ENCODE measurements around the gene HEXIM1. TPM values are rescaled to one million over a fixed set of nuclear protein-coding genes. Genes with fewer than 3 reads are reported as not detected.
A peak's percentile ranks its signal among the peaks of the same experiment; 100 is the strongest.

The HEXIM1 gene, protein sequence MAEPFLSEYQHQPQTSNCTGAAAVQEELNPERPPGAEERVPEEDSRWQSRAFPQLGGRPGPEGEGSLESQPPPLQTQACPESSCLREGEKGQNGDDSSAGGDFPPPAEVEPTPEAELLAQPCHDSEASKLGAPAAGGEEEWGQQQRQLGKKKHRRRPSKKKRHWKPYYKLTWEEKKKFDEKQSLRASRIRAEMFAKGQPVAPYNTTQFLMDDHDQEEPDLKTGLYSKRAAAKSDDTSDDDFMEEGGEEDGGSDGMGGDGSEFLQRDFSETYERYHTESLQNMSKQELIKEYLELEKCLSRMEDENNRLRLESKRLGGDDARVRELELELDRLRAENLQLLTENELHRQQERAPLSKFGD
- 19.6 TPM for polyA plus RNA-seq (2013, experiment 1 of 2)
- 17.0 TPM for polyA plus RNA-seq (2013, experiment 2 of 2)

DNA sequence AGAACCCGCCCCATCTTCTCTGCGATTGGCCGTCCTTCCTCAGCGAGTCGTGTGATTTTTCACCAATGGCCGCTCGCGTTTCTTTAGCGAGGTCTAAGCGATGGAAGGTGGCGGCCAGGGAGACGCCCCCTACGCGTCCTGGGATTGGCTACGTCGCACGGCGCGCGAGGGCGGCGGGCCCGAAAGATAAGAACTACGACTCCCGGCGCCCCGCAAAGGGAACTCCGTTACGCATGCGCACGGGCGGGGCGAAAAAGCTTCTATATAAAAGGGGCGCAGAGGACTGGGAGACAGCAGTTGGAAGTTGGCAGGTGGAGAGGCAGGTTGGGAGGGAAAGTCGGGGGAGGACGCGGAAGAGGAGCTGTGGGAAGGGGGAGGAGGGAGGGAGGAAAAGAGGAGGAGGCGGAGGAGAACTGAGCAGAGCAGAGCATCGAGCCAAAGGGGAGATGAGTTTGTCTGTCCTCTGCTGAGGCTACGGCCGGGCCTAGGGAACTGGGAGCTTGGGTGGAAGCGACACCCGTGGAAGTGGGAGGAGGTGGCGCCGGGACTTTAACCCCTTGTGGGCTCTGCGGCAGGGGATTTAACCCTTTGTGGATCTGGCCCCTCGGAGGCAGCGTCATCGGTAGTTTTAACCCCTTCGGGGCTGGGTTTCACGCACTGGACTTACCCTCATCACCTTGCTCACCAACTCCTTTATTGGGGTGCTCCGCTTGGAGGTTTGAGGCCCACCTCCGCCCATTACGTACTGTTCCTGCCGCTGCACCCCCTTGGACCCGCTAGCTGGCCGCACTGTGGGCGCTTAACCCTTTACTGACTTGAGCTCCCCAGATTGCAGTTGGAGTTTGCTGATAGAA lies at the start of gene HEXIM1:
Gene HEXIM1, plus strand, starts transcription at position 293 of the 854 bp plus-strand sequence. CDS start 716 bp downstream, outside the sequence.
- Histone ChIP-seq H3K4me1 (ENCODE audit: control insufficient read depth, insufficient read depth, low read length, poor library complexity, severe bottlenecking) (peaks cover 5% of the 10 kb centered on the region), H3K27ac (ENCODE audit: low read depth, low read length, severe bottlenecking) (peak within 1 kb of the TSS; percentile 100), H3K4me3 (ENCODE audit: extremely low read depth, insufficient read depth, low read length, poor library complexity, severe bottlenecking) (peak within 1 kb of the TSS; percentile 93), H3K36me3 (ENCODE audit: control insufficient read depth, insufficient read depth, low read length) (peaks cover 12% of the 10 kb centered on the region), H3K9me3 (ENCODE audit: control insufficient read depth, low read length) (no peaks in the 10 kb centered on the region)
- WGBS, 2 experiments (ENCODE audit: insufficient coverage in 2 of 2), result 0 to 1% methylated on average over 56 to 58 of the region's 58 CpGs

DNA sequence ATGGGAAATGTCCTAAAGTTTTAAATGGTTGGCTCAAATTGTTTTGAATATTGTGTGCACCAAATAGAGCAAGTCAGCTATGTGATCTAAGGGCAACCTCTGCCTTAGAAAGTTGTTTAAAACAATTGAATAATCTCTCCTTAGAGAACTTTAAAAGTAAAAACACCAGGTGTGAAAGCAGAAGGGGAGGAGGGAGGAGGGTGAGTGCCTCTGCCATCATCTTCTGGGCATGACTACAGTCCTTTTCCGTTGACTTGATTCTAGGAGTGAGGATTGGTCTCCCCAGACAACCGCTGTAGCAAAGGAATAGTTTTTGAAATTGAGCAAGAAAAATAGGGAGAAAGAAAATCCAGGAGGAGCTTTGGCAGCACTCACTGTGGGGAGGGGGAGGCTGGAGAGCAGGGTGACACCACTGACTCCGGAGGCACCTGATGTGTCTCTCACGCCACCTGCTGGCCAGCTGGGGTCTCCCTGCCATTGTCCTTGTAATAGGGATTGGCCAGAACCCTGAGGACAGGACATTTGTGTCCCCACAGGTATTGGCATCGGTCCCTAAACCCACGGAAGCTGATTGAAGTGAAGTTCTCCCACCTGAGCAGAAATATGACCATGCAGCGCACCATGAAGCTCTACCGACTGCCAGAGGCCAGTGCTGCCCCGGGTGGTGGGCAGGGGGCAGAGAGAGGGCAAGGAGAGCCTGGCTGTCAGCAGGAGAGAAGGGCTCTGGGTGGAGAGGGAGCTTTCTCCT lies 49.2 kb upstream of the HEXIM1 start:
- no peak overlapping the region for H3K27ac ChIP-seq (ENCODE audit: low read depth, low read length, severe bottlenecking)
- H3K9me3 ChIP-seq (ENCODE audit: control insufficient read depth, low read length), result no peaks in the 10 kb centered on the region
- 59 to 61% methylated on average over 9 of the region's 9 CpGs for WGBS, 2 experiments (ENCODE audit: insufficient coverage in 2 of 2)
- H3K4me1 ChIP-seq (ENCODE audit: control insufficient read depth, insufficient read depth, low read length, poor library complexity, severe bottlenecking), result peaks cover under 1% of the 10 kb centered on the region
- H3K4me3 ChIP-seq (ENCODE audit: extremely low read depth, insufficient read depth, low read length, poor library complexity, severe bottlenecking), result no peak overlapping the region
- peaks cover 88% of the 10 kb centered on the region for H3K36me3 ChIP-seq (ENCODE audit: control insufficient read depth, insufficient read depth, low read length)

DNA sequence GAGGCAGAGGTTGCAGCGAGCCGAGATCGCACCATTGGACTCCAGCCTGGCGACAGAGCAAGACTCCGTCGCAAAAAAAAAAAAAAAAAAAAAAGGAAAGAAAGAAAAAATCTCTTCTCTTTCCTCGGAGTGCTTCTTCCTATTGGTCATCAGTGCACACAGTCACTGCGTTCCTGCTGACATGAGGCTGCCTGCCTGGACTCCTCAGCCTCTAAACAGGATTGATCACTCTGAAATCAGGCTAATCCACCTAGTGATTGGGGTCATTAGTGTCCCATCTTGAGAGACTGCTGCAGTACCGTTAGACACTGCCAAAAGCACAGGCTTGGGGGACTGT lies 46.8 kb upstream of the HEXIM1 start:
- Histone ChIP-seq H3K36me3 (ENCODE audit: control insufficient read depth, insufficient read depth, low read length) (peaks cover 87% of the 10 kb centered on the region), H3K27ac (ENCODE audit: low read depth, low read length, severe bottlenecking) (peak overlapping the region; percentile 73)
- WGBS, 2 experiments (ENCODE audit: insufficient coverage in 2 of 2), result 93 to 98% methylated on average over 7 to 9 of the region's 9 CpGs

DNA sequence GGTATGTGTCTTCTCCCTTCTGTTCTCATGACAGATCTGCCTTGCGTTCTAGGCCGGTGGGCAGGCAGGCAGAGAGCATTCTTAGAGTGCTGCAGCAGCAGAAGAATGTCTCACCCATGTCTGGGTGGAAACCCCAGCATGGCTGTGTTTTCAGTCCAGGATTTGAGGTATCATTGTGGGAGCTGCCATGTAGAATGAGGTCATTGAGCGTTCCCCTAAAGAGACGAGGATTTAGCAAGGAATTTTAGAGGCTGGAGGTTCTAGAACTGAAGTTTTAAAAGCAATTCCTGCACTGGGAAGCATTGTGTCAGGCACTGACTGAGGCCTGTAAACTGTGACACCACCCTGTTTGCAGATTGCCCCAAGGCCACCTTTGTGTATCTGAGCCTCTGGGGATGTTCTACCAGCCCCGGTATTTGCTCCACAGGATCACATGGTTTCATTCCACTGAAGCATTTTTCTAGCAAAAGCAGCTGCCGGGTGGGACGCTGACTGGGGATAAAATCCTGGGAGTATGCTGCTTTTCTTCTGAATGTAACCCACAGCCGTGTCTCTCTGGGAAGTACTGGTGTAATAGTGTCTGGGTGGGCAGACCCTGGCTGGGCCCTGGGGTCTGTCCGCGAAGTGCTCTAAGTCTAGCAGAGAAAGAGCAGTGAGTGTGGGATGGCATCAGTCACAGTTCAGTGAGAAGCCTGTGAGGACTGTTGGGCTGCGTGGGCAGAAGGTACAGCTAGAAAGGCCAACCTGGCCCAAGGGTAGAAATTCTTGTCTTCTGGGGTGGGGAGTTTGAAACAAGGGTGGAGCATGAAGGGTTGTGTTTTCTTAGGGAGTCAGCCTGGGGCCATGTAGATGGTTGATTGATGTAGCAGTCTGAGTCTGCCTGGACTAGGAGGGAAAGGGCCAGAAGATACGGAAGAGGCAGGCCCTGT lies 46.1 kb upstream of the HEXIM1 start:
- Histone ChIP-seq H3K4me3 (ENCODE audit: extremely low read depth, insufficient read depth, low read length, poor library complexity, severe bottlenecking) (no peak overlapping the region), H3K36me3 (ENCODE audit: control insufficient read depth, insufficient read depth, low read length) (peaks cover 87% of the 10 kb centered on the region), H3K9me3 (ENCODE audit: control insufficient read depth, low read length) (no peaks in the 10 kb centered on the region), H3K4me1 (ENCODE audit: control insufficient read depth, insufficient read depth, low read length, poor library complexity, severe bottlenecking) (no peaks in the 10 kb centered on the region), H3K27ac (ENCODE audit: low read depth, low read length, severe bottlenecking) (peak overlapping the region; percentile 73)
- WGBS, 2 experiments (ENCODE audit: insufficient coverage in 2 of 2), result 95 to 96% methylated on average over 12 of the region's 12 CpGs

More for the DNA sequence above, 46.8 kb upstream of the HEXIM1 start:
- H3K4me3 ChIP-seq (ENCODE audit: extremely low read depth, insufficient read depth, low read length, poor library complexity, severe bottlenecking), result no peak overlapping the region
- H3K4me1 ChIP-seq (ENCODE audit: control insufficient read depth, insufficient read depth, low read length, poor library complexity, severe bottlenecking), result no peaks in the 10 kb centered on the region
- no peaks in the 10 kb centered on the region for H3K9me3 ChIP-seq (ENCODE audit: control insufficient read depth, low read length)

DNA sequence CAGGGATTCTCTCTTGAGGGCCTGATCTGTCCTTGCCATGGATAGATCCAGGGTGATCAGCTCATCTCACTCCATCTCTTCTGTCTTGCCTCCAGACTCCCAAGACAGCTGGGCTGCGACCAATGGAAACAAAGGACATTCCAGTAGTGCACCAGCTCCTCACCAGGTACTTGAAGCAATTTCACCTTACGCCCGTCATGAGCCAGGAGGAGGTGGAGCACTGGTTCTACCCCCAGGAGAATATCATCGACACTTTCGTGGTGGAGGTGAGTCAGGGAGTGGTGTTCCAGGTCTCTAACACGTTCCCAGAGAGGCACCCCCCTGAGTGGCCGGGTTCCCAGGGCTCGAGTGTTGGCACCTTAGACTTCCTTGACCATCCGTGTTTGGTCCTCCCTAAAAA lies 45.4 kb upstream of the HEXIM1 start:
- Histone ChIP-seq H3K9me3 (ENCODE audit: control insufficient read depth, low read length) (no peaks in the 10 kb centered on the region), H3K27ac (ENCODE audit: low read depth, low read length, severe bottlenecking) (no peak overlapping the region), H3K36me3 (ENCODE audit: control insufficient read depth, insufficient read depth, low read length) (peaks cover 87% of the 10 kb centered on the region), H3K4me1 (ENCODE audit: control insufficient read depth, insufficient read depth, low read length, poor library complexity, severe bottlenecking) (no peaks in the 10 kb centered on the region), H3K4me3 (ENCODE audit: extremely low read depth, insufficient read depth, low read length, poor library complexity, severe bottlenecking) (no peak overlapping the region)
- WGBS, 2 experiments (ENCODE audit: insufficient coverage in 2 of 2), result 97 to 98% methylated on average over 6 to 9 of the region's 9 CpGs

DNA sequence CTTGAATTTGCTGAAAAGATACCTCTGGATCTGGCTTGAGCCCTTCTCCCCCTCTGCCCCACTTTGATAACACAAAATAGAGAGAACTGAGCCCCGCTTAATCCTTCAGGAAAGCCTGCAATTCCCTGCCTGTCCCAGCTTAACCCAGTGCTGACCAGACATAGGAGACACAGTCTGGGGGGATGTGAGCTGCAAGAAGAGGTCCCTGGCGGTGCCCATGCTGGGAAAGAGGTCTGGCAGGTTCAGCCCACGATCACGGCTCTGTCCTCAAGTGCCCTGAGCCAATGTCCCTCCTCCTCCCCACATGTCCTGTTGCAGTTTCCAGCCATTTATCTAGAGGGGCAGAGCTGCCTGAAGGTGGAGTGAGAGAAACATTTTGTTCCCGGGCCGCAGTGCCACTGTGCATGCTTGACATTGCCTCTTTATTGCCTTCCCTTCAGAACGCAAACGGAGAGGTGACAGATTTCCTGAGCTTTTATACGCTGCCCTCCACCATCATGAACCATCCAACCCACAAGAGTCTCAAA lies 44.9 kb upstream of the HEXIM1 start:
- no peak overlapping the region for H3K27ac ChIP-seq (ENCODE audit: low read depth, low read length, severe bottlenecking)

DNA sequence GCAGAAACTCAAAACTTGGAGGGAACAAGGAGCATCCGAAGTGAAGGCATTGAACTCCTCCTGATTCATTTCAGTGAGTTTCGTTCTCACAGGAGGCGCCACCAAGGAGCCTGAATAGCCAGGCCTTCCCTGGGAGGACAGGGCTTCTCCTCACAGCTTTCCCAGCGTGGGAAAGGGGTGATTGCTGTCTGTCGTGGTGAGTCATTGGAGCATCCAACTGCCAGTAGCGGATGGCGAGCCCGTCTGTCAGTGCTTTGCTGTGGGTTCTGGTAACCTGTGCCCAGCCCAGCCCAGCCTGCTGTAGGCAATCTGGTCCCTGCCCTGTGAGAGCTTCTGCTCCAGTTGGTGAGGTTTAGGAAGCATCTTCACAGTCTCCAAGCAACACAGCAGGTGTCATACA lies 44.2 kb upstream of the HEXIM1 start:
- Histone ChIP-seq H3K9me3 (ENCODE audit: control insufficient read depth, low read length) (no peaks in the 10 kb centered on the region), H3K4me1 (ENCODE audit: control insufficient read depth, insufficient read depth, low read length, poor library complexity, severe bottlenecking) (no peaks in the 10 kb centered on the region), H3K27ac (ENCODE audit: low read depth, low read length, severe bottlenecking) (no peak overlapping the region), H3K36me3 (ENCODE audit: control insufficient read depth, insufficient read depth, low read length) (peaks cover 87% of the 10 kb centered on the region), H3K4me3 (ENCODE audit: extremely low read depth, insufficient read depth, low read length, poor library complexity, severe bottlenecking) (no peak overlapping the region)
- 96 to 100% methylated on average over 8 of the region's 8 CpGs for WGBS, 2 experiments (ENCODE audit: insufficient coverage in 2 of 2)

More for the DNA sequence above, 44.9 kb upstream of the HEXIM1 start:
- Histone ChIP-seq H3K36me3 (ENCODE audit: control insufficient read depth, insufficient read depth, low read length) (peaks cover 87% of the 10 kb centered on the region), H3K9me3 (ENCODE audit: control insufficient read depth, low read length) (no peaks in the 10 kb centered on the region), H3K4me3 (ENCODE audit: extremely low read depth, insufficient read depth, low read length, poor library complexity, severe bottlenecking) (no peak overlapping the region), H3K4me1 (ENCODE audit: control insufficient read depth, insufficient read depth, low read length, poor library complexity, severe bottlenecking) (no peaks in the 10 kb centered on the region)
- 93% methylated on average over 7 to 8 of the region's 9 CpGs for WGBS, 2 experiments (ENCODE audit: insufficient coverage in 2 of 2)

DNA sequence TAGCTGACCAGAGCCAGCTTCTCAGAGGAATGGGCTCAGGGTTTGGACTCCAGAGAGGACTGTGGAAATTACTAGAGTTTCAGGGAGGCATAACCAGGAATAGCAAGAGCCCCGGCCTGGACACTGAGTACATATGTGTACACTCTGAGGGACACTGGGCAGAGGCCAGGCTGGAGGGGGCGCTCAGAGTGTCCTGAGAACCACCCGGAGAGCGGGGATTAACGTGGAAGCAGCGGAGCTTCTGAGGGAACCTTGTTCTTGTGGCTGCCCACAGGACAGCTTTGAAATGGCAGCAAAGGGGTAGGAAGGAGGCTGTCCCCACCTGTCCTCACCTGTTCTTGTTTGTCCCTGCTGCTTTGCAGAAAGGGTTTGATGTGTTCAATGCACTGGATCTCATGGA lies 43.8 kb upstream of the HEXIM1 start:
- Histone ChIP-seq H3K27ac (ENCODE audit: low read depth, low read length, severe bottlenecking) (no peak overlapping the region), H3K4me3 (ENCODE audit: extremely low read depth, insufficient read depth, low read length, poor library complexity, severe bottlenecking) (no peak overlapping the region), H3K4me1 (ENCODE audit: control insufficient read depth, insufficient read depth, low read length, poor library complexity, severe bottlenecking) (no peaks in the 10 kb centered on the region), H3K9me3 (ENCODE audit: control insufficient read depth, low read length) (no peaks in the 10 kb centered on the region), H3K36me3 (ENCODE audit: control insufficient read depth, insufficient read depth, low read length) (peaks cover 89% of the 10 kb centered on the region)
- WGBS, 2 experiments (ENCODE audit: insufficient coverage in 2 of 2), result 95 to 97% methylated on average over 3 to 6 of the region's 6 CpGs

DNA sequence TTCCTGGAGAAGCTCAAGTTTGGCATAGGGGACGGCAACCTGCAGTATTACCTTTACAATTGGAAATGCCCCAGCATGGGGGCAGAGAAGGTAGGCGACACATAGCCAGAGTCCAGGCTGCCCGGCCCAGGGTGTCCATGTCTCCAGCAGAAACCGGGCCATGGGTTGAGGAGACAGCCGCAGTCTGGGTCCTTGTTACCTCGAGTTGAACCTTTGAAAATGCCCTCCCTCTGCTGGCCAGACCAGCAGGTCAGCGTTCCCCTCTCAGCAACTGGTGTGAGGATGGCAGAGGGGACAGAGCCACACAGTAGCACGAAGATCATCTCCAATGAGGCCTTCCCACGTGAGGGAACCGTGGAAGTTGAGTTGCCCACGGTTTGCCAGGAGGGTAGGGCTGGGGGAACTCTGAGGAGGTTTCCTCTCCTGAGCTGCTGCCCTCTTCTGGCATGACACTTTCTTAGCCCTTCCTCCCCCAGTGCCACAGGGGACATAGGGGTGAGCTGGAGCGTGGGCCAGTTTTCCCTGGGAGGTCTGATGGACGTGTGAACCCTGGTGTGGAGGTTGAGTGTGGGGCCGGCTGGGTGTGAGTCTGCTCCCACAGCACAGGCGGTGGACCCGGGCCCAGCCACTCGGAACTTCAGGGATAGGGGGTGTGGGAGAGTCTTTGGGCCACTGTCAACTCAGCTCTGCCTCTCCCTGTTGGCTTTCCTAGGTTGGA lies 43.2 kb upstream of the HEXIM1 start:
- WGBS, 2 experiments (ENCODE audit: insufficient coverage in 2 of 2), result 95% methylated on average over 11 to 15 of the region's 17 CpGs
- Histone ChIP-seq H3K4me3 (ENCODE audit: extremely low read depth, insufficient read depth, low read length, poor library complexity, severe bottlenecking) (no peak overlapping the region), H3K4me1 (ENCODE audit: control insufficient read depth, insufficient read depth, low read length, poor library complexity, severe bottlenecking) (no peaks in the 10 kb centered on the region), H3K36me3 (ENCODE audit: control insufficient read depth, insufficient read depth, low read length) (peaks cover 83% of the 10 kb centered on the region), H3K27ac (ENCODE audit: low read depth, low read length, severe bottlenecking) (no peak overlapping the region), H3K9me3 (ENCODE audit: control insufficient read depth, low read length) (no peaks in the 10 kb centered on the region)

Data from mesodermal cell (in vitro differentiated cells).